ENCODE measurements around the gene MARK3.
"Not testable (repeated sequence)": the region's sequence is repeated elsewhere in the genome, so short reads cannot be mapped to it uniquely, and the experiment has no call there.

The MARK3 gene

DNA sequence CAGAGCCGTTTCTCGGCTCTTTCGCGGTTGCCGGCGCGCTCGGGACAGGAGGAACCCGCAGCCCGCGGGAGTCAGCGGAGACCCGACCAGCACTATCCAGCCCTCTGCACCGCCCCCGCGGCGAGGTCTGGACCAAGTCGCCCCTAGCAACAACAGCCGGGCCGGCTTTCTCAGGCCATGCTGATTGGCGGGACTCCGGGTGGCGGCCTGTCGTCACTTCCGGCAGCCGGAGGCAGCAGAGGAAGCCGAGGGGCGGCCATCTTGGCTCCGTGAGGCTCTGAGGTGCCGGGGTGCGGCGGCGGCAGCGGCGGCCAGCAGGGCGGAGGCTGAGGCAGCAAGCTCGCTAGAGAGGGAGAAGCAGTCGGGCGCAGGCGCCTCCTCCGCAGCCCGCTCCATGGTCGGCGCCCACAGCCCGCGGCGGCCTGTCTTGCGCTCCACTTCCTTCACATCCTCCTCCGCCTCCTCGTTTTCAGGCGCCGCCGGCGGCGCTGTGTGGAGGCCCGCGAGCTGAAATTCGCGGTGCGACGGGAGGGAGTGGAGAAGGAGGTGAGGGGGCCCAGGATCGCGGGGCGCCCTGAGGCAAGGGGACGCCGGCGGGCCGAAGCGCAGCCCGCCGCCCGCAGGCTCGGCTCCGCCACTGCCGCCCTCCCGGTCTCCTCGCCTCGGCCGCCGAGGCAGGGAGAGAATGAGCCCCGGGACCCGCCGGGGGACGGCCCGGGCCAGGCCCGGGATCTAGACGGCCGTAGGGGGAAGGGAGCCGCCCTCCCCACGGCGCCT is at the start of gene MARK3:
Gene MARK3, plus strand, starts transcription at position 264 of the 777 bp plus-strand sequence. CDS start 615 bp downstream, outside the sequence.
- peak; percentile 93 to 97 for DNase-seq (ENCODE audit: low read depth in 2 of 2)

DNA sequence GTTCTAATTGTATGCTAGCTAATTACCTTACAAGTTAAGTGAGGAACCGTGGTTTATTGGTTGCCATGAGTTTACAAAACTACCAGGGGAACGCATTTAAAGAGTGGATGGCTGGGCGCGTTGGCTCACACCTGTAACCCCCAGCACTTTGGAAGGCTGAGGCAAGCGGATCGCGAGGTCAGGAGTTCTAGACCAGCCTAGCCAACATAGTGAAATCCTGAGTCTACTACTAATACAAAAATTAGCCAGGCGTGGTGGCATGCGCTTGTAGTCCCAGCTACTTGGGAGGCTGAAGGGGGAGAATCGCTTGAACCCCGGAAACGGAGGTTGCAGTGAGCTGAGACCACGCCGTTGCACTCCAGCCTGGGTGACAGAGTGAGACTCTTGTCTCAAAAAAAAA is 49.0 kb upstream of the MARK3 start:
- no peak for DNase-seq (ENCODE audit: low read depth in 2 of 2)

DNA sequence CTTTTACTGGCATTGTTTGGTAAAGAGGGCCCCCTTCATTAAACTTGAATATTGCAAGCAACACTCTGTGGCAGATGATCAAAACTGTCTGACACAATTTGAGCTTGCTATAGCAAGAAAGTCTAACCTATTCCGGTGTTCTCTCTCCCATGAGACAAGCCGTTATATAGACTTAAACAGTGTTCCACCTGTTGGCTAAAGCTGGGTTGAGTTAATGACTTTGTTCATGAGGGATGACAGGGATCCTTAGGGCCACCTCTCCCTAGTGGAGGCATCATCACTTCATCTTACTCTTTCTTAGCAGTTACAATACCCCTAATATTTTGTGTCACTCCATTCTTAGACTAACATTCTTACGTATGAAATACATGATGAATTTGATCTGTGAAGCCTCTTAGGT is 47.4 kb upstream of the MARK3 start:
- DNase-seq (ENCODE audit: low read depth in 2 of 2): no peak

DNA sequence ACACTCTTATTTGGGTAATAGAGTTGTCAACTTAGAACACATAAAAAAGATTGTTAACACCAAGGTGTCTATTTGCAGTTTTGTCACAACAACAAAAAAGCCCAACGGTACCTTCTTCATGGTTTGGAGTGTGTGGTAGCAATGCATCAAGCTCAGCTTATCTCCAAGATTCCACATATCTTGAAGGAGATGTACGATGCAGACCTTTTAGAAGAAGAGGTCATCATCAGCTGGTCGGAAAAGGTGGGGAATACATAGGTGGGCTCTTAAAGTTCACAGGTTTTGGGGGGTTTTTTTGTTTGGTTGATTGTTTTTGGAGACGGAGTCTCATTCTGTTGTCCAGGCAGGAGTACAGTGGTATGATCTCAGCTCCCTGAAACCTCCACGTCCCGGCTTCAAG is 45.7 kb upstream of the MARK3 start:
- no peak for DNase-seq (ENCODE audit: low read depth in 2 of 2)

DNA sequence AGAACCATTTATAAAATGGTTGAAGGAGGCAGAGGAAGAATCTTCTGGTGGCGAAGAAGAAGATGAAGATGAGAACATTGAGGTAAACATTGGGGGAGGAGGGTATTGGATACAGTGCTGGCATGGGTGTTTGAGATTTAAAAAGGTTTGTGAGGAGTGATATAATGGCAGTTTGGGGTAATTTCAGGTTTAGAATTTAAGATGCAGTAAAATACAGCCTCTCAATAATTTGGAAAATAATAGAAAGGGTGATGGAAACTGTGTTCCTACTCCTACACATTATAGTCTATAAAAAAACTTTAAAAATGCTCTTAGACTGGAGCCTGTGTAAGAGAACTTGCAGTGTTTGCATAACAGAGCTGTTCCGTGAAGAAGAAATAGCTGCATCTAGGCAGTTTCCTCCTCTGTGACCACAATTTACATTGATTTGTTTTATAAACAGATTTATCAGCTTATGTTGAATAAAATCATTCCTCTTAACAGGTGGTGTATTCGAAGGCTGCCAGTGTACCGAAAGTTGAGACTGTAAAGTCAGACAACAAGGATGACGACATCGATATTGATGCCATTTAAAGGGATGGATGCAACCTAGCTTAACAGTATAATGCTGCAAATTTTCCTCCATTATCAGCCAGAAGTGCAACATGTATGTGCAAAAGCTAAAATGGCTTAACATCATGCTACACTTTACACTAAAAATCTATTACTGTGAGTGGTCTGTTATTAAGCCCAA is 44.6 kb upstream of the MARK3 start:
- DNase-seq (ENCODE audit: low read depth in 2 of 2): no peak

DNA sequence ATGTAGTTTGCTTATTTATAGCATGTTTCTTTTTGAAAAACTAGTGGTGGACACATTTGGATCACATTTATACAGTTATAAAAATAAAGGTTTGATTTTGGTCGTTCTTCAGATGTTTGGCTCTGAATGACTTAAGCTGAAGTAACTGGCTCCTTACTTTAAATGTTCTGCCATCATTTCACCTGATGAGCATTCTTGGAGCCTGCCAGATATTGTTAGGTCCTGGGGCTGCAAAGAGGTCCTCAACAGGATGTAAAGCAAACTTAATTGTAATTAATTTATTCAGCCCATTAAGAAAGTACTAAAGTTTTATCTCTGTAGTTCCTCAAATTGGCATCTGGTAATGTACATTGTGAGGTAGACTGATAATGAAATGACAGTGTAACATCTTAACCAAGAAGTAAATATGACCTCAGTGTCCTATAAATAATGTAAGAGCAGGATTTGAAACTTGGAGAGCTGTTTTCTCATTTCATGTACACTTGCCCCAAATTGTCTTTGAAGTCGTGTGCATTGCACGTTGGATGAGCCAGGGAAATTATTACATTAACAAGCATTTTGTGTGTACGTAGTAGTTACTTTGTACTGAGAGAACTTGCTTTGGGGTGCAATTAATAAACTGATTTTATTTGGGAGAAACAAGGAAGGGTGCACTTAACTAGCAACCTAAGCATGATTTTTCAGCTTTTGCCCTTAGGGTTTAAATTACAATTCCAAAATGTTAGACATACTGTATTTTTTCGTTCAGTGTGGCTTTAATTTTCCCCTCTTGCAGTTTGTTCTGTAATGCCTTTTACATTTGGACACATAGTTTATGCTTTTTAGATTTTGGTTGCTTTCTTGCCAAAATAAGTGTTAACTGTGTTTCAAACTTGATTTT is 43.7 kb upstream of the MARK3 start:
- DNase-seq (ENCODE audit: low read depth in 2 of 2): no peak

DNA sequence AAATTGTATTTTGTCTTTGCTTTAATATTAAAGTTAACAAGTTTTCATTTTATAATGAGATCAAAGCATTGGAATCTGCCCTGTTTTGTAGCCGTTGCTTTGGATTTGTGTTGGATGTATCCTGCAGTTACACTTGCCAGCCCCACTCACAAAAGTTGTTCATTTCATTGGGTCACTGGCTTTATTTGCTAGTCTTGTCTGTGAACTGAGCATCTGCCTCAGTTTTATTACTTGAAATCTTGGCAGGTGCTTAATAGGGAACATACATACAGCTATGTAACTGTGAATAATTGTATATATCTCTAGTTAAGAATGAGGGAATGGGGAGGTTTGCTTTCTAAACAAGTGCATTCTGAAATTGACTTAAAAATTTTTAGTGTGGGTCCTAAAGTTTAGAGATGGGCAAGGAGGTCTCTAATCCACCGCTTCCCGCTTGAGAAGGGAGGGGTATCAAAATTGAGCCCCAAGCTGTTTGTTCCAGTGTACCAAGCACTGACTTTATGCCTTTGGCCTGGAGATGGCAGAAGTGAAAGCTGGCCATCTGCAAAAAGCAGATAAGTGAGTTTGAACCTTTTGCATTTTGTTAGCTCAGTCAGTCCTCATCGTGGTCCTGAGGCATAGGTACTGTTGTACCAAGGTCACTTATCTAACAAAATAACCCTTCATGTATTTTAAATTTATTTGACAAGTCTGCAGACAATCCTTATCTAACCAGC is 41.9 kb upstream of the MARK3 start:
- DNase-seq (ENCODE audit: low read depth in 2 of 2): no peak

DNA sequence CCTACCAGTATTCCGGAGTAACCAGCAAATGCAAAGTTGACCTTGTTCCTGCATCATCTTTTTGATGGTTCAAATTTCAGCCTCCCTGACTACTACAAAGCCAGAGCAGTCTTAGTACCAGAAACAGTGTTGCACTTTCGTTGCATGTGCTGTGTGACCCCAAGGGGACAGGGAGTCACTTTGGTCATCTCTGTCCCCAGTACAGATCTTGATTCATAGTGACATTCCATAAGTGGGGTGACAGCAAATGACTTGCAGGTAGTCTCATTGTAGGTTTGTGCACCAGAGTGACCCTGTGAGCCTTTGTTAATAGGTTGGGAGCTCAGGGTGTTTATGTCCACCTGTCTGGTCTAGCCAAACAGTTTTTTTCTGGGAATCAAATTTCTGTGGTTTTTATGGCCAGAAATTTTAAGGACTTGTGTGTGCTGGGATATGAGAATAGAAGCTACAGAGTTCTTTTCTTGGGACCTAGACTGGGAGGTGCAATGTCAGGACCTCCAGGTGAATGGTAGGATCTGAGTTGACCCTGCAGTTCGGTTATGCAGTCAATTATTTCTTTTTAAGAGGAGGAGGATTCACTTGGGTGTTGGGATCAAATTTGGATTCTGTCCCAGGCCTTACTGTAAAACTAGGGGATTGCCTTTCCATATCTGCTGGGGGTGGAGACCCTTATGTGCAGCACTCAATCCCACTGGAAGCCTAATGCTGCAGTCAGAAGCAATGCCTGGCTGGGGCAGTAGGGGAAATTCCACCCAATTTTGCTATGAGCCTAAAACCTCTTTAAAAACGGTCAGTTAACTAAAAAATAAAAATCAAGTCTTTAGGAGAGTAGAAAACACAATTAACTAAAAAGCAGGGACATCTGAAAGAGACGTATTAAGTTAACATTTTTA is 41.1 kb upstream of the MARK3 start:
- DNase-seq (ENCODE audit: low read depth in 2 of 2): no peak

DNA sequence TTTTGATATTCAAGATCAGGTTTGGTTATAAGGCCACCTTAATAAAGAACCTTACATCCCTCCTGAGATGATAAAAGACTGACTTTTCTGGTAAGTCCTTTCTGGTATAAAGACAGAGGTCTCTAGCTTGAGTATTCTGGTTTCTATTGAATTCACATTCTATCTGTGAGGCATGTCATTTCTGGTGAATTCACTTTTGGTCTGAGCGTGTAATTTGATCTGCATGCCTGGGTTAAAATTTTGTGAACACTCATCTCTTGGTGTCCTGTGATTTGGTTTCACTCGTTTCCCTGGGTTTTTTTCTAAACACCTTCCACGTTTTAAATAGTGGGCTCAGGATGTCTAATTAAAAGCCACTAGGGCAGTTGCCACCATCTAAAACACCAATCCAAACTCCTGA is 38.9 kb upstream of the MARK3 start:
- DNase-seq (ENCODE audit: low read depth in 2 of 2): no peak

DNA sequence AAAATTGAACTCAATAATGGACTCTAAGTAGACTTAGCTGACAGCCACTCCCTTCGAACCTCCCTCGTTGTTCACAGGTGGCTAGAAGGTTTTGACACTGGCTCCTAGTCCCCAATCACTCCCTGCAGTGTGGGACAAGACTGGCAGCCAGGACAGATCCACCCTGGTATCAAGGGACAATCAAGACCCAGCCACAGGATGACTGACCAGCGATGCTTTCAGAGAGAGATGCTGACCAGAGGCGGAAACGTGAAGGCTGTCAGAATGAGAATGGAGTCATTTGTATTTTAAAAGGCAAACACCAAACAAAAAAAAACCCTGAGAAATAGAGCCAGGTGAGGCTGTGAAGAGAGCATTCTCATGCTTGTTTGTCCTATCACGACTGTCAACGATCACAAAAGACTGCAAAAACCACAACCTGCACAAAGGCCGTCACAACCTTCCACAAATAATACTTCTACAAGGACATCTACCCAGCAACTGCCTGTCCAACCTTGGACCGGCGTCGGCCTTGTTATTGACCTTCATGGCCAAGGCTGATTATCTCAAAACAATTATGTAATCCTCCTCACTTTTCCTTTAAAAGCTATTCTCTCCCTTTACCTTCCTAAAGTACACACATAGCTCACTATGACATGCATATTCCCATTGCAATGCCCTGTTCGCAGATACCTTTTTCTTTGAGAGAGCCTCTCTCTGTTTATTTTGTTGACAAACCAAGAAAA is 38.0 kb upstream of the MARK3 start:
- no peak for DNase-seq (ENCODE audit: low read depth in 2 of 2)

DNA sequence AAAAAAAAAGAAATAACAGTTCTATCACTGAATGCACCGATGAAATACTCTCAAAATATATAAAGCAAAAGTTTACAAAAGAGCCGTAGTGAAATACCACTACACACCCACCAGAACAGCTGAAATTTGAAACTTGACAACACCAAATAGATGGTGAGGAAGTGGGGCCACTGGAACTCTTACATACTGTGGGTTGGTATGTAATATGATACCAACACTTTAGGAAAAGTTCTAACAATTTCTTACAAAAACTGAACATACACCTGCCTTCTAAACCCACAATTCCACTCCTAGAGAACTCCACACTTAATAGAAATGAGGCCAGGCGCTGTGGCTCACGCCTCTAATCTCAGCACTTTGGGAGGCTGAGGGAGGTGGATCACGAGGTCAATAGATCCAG is 37.1 kb upstream of the MARK3 start:
- DNase-seq (ENCODE audit: low read depth in 2 of 2): no peak

DNA sequence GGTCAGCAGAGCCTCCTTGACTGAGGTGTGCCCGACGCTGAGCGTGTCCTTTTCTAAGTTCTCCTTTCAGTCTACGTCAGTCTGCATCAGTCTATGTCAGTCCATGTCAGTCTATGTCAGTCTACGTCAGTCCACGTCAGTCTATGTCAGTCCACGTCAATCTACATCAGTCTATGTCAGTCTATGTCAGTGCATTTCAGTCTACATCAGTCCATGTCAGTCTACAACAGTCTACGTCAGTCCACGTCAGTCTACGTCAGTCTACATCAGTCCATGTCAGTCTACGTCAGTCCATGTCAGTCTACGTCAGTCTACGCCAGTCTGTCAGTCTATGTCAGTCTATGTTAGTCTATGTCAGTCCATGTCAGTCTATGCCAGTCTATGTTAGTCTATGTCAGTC is 35.2 kb upstream of the MARK3 start:
- DNase-seq (ENCODE audit: low read depth in 2 of 2): no peak

DNA sequence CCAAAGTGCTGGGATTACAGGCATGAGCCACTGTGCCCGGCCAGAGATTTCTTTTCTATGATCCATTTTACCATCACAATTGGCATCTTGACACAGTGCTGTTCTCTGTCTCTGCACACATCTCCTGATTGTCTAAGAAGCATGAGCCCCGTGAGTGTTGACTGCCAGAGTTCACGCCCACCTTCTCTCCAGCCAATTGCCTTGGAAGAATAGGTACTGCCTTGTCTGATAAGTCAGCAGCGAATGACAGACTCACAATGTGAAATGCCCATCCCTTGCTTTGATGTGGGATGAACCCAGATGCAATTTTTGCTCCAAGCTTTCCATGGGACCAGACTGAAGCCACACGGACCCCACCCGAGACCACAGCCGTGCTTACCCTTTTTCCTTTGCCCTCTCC is 31.9 kb upstream of the MARK3 start:
- no peak for DNase-seq (ENCODE audit: low read depth in 2 of 2)

DNA sequence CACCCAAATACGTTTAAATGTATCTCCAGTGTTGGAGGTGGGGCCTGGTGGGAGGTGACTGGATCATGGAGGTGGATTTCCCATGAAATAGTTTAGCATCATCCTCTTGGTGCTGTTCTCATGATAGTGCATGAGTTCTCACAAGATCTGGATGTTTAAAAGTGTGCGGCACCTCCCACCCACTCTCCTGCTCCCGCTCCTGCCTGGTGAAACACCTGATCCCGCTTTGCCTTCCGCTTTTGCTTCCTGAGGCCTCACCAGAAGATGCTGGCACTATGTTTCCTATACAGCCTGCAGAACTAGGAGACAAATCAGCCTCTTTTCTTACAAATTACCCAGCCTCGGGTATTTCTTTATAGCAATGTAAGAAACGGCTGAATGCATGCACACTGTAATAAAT is 31.1 kb upstream of the MARK3 start:
- DNase-seq (ENCODE audit: low read depth in 2 of 2): no peak

DNA sequence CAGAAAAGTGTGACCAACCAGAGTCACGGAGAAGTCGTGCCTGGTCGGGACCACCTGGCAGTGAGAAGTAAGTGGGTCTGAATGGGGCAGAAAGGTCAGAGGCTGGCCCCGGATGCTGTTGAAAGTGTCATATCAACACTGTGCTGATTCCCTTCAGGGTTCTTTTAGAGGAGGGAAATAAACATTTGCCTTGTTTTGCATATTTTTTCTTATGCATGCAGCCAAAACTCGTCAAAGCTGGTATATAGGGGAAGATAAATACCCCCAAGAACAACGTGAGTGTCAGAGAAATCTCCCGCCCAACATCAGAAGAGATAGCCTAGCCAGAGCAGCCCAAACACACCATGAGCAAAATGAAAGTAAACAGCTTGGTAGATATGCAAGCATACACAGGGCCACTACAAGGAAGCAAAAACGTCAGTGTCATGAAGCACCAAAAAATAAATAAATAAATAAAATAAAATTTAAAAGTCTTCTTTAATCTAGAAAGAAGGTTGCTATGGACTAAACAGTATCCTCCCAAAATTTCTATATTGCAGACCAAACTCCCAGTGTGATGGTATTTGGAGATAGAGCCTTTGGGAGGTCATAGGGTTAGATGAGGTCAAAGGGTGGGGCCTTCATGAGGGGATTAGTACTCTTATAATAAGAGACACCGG is 29.1 kb upstream of the MARK3 start:
- no peak for DNase-seq (ENCODE audit: low read depth in 2 of 2)

DNA sequence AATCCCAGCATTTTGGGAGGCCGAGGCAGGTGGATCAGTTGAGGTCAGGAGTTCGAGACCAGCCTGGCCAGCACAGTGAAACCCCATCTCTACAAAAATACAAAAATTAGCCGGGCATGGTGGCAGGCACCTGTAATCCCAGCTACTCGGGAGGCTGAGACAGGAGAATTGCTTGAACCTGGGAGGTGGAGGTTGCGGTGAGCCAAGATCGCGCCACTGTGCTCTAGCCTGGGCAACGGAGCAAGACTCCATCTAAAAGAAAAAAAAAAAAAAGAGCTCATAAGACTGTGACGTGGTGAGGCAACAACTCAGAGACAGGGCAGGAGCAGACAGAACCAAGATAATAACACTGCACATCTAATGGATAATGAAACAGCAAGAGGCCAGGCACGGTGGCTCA is 27.7 kb upstream of the MARK3 start:
- not testable (repeated sequence) for DNase-seq (ENCODE audit: low read depth in 2 of 2)

DNA sequence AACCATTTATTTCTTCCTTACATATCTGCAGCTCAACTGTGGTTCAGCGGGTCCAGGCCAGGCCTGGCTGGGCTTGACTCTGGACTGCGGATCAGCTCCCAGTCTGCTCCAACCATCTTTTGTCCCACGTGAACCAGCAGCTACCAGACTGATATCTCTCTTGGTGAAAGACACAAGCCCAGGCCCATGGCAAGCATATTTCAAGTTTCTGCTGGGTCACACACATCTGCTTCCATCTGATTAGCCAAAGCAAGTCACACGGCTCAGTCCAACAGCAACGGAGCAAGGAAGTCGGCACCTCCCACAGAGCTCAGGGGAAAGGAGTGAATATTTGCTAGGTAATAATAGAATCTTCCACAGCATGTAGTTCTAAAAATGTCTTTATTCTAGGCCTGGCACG is 24.7 kb upstream of the MARK3 start:
- DNase-seq (ENCODE audit: low read depth in 2 of 2): no peak

DNA sequence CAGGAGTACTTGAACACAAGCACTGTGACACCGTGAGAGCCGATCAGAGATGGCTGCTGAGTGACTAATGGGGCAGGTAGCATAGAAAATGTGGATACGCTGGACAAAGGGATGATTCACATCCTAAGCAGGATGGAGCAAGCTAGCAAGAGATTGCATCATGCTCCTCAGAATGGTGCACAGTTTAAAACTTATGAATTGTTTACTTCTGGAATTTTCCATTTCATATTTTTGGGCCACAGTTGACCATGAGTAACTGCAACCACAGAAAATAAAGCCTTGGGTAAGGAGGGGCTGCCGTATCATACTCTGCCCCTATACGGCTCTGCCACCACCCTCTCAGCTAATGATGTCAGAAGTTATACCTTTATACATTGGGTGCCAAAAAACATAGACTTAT is 23.3 kb upstream of the MARK3 start:
- no peak for DNase-seq (ENCODE audit: low read depth in 2 of 2)

DNA sequence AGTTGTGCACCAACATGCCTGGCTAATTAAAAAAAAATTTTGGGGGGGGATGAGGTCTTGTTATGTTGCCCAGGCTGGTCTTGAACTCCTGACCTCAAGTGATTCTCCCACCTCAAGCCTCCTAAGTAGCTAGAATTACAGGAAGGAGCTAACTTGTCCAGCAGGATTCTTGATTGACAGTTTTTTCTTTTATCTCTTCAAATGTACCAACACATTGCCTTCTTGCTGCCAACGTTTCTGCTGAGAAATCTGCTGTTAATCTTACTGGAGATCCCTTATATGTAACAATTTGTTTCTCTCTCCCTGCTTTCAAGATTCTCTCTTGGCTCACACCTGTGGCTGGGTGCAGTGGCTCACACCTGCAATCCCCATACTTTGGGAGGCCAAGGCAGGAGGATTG is 22.4 kb upstream of the MARK3 start:
- no peak for DNase-seq (ENCODE audit: low read depth in 2 of 2)

DNA sequence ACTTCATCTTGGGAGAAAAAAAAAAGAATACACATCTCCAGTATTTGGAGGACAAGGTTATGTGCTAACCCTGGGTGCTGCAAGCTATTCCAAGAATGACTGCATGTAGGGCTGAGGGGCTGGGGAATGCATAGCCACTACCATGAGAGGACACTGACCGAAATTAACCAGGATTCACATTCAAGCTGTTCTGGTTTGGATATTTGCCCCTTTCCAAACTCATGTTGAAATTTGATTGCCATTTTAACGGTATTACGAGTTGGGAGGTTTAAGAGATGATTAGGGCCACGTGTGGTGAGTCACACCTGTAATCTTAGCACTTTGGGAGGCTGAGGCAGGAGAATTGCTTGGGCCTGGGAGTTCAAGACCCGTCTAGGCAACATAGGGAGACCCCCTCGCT is 18.5 kb upstream of the MARK3 start:
- no peak for DNase-seq (ENCODE audit: low read depth in 2 of 2)
